HG03066 (cell line): ENCODE results near the gene HOXA6.

Experiments
- ATAC-seq: cut with Tn5 transposase; IDR thresholded peaks from one replicate; pipeline ENCODE4 v1.9.1; 2021; ENCODE audit warnings: low read depth; ENCODE audit not compliant: unreplicated experiment

The HOXA6 gene

GRCh38 chr7:27141923-27142579 is 5.5 kb downstream of the HOXA6 start:
- no peak for ATAC-seq

- ATAC-seq = no peak
Measured at GRCh38 chr7:27141137-27141922, 6.2 kb downstream of the HOXA6 start.

- no peak for ATAC-seq
Measured at GRCh38 chr7:27140126-27140857, 7.3 kb downstream of the HOXA6 start.

- no peak for ATAC-seq
Measured at GRCh38 chr7:27139334-27140125, 8.0 kb downstream of the HOXA6 start.

GRCh38 chr7:27138985-27139333 is 8.6 kb downstream of the HOXA6 start:
- ATAC-seq = no peak

GRCh38 chr7:27138472-27138871 is 9.1 kb downstream of the HOXA6 start:
- no peak for ATAC-seq

GRCh38 chr7:27137640-27138315 is 9.8 kb downstream of the HOXA6 start:
- no peak for ATAC-seq

GRCh38 chr7:27134392-27134791 is 13.2 kb downstream of the HOXA6 start:
- ATAC-seq = no peak

GRCh38 chr7:27133409-27134231 is 14.0 kb downstream of the HOXA6 start:
- ATAC-seq = no peak

- no peak for ATAC-seq
Measured at GRCh38 chr7:27132978-27133377, 14.6 kb downstream of the HOXA6 start.

GRCh38 chr7:27132214-27132613 is 15.4 kb downstream of the HOXA6 start:
- ATAC-seq = no peak

GRCh38 chr7:27131390-27131819 is 16.2 kb downstream of the HOXA6 start:
- ATAC-seq = no peak

GRCh38 chr7:27130540-27131389 is 16.8 kb downstream of the HOXA6 start, which contains the start of gene HOXA4:
Gene HOXA4 (minus strand): TSS chr7:27130757. CDS start chr7:27130733, 24 bp downstream.
- no peak for ATAC-seq

GRCh38 chr7:27129729-27130539 is 17.6 kb downstream of the HOXA6 start:
- ATAC-seq = no peak

GRCh38 chr7:27128776-27129728 is 18.5 kb downstream of the HOXA6 start:
- no peak for ATAC-seq

GRCh38 chr7:27128034-27128433 is 19.5 kb downstream of the HOXA6 start:
- no peak for ATAC-seq
